Mucosa of stomach (tissue), 1 donor: ENCODE data around the gene MFSD11.
"Not testable (repeated sequence)": the region's sequence is repeated elsewhere in the genome, so short reads cannot be mapped to it uniquely, and the experiment has no call there.

Source experiments
- H3K27me3 ChIP-seq: one replicate; pipeline ENCODE4 v1.7.0; 2013; ENCODE audit warnings: mild to moderate bottlenecking, low read length; ENCODE audit not compliant: control insufficient read depth, insufficient read depth
- H3K36me3 ChIP-seq: one replicate; pipeline ENCODE4 v1.7.0; 2013; ENCODE audit warnings: low read length; ENCODE audit not compliant: control insufficient read depth, insufficient read depth
- H3K4me1 ChIP-seq: one replicate; pipeline ENCODE4 v1.7.0; 2013; ENCODE audit warnings: mild to moderate bottlenecking, low read length; ENCODE audit not compliant: control insufficient read depth, insufficient read depth
- H3K4me3 ChIP-seq: one replicate; pipeline ENCODE4 v1.7.0; 2013; ENCODE audit warnings: low read length
- H3K9ac ChIP-seq: one replicate; pipeline ENCODE4 v1.7.0; 2013; ENCODE audit warnings: mild to moderate bottlenecking, low read length, moderate library complexity
- H3K9me3 ChIP-seq: one replicate; pipeline ENCODE4 v1.7.0; 2013; ENCODE audit warnings: mild to moderate bottlenecking, low read length, moderate library complexity; ENCODE audit not compliant: control insufficient read depth
- donor health status: Pancreatic carcinoma.

Gene MFSD11

GRCh38 chr17:76712321-76712720 is 25.6 kb upstream of the MFSD11 start:
- peaks cover 19% of the 10 kb centered on the region for H3K4me1 ChIP-seq
- H3K4me3 ChIP-seq, H3K36me3 ChIP-seq, H3K27me3 ChIP-seq, H3K9ac ChIP-seq, H3K9me3 ChIP-seq: not testable (repeated sequence)

DNA sequence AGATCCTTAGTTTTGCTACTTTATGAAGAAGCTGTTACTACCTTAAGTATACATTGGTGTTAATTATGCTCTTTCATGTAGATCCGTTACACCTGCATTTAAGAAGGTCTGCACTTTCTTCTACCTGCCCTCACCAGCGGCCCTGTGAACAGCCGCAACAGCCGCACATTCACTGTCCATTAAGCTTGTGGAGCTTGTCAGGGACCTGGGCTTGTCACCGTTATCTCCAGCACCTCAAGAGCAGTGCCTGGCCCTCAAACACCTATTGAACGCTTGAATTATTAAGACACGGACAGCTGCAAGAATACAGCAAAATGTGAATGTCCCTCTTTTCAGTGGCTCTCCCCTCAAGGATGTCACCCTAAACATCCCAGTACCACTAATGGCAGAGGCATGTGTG is 24.2 kb upstream of the MFSD11 start:
- Histone ChIP-seq H3K9me3 (no peaks in the 10 kb centered on the region), H3K36me3 (peaks cover 4% of the 10 kb centered on the region), H3K27me3 (peaks cover 9% of the 10 kb centered on the region), H3K4me3 (no peak overlapping the region), H3K4me1 (peaks cover 16% of the 10 kb centered on the region), H3K9ac (no peak overlapping the region)

GRCh38 chr17:76714336-76714735 is 23.6 kb upstream of the MFSD11 start:
- H3K27me3 ChIP-seq = peaks cover 9% of the 10 kb centered on the region
- H3K4me1 ChIP-seq = peaks cover 11% of the 10 kb centered on the region
- no peaks in the 10 kb centered on the region for H3K9me3 ChIP-seq
- H3K36me3 ChIP-seq = peaks cover 4% of the 10 kb centered on the region
- H3K4me3 ChIP-seq = no peak overlapping the region
- H3K9ac ChIP-seq = no peak overlapping the region

GRCh38 chr17:76714822-76715495 is 23.0 kb upstream of the MFSD11 start:
- H3K27me3 ChIP-seq = peaks cover 3% of the 10 kb centered on the region
- peaks cover 4% of the 10 kb centered on the region for H3K36me3 ChIP-seq
- no peak overlapping the region for H3K9ac ChIP-seq
- H3K4me1 ChIP-seq = peaks cover 9% of the 10 kb centered on the region
- H3K9me3 ChIP-seq = no peaks in the 10 kb centered on the region
- H3K4me3 ChIP-seq = no peak overlapping the region

DNA sequence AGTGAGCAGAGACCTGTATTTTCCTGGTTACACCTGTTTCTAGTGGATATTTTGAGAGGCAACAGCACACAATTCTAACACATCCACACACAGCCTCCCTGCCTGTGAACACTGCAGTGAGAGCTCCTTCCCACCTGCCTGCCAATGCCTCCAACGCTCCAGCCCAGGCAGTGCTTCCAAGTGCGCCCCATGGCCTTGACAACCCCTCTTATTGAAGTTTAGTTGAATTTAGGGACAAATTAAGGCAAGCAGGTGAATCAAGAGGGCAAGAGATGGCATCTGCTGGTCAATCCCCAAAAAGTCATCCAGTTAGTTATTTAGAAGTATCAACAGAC is 22.5 kb upstream of the MFSD11 start:
- Histone ChIP-seq H3K9me3 (no peaks in the 10 kb centered on the region), H3K9ac (no peak overlapping the region), H3K4me3 (no peak overlapping the region), H3K27me3 (no peaks in the 10 kb centered on the region), H3K36me3 (peaks cover 7% of the 10 kb centered on the region), H3K4me1 (peaks cover 7% of the 10 kb centered on the region)

DNA sequence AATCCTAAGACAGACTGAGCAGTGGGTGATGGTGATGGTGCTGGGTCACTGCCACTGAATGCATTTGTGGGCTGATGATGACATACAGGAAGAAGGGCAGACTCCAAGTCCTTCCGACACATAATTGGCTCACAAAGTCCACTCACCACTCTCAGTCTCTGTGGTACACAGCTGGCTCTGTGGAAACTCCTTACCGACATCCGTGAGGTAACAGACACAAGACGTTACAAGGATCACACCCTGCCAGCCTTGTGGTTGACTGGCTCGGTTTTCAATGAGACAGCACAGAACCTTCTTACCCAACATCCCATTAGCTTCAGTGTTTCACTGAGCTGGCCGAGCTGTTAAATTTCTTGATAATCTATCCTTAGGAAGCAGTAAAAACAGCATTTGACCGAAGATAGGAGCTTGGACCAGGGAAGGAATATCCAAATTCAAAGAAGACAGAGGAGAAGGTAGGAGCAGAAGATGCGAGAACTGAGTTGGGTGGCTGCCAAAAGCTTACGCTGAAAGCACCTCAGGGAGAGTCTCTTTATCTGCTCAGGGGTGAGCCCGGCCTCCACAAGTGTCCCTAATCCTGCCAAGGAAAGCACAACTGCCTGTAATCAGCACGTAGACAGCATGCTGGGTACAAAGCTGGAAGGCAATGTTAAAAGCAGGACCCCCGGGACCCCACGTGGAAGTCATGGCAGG is 21.6 kb upstream of the MFSD11 start:
- Histone ChIP-seq H3K9ac (no peak overlapping the region), H3K36me3 (peaks cover 7% of the 10 kb centered on the region)

GRCh38 chr17:76716839-76717215 is 21.1 kb upstream of the MFSD11 start:
- H3K27me3 ChIP-seq = no peaks in the 10 kb centered on the region
- H3K9ac ChIP-seq = no peak overlapping the region
- peaks cover 7% of the 10 kb centered on the region for H3K36me3 ChIP-seq
- no peaks in the 10 kb centered on the region for H3K4me1 ChIP-seq
- H3K9me3 ChIP-seq = no peaks in the 10 kb centered on the region
- no peak overlapping the region for H3K4me3 ChIP-seq

More for the DNA sequence above, 21.6 kb upstream of the MFSD11 start:
- Histone ChIP-seq H3K4me1 (peaks cover 4% of the 10 kb centered on the region), H3K27me3 (no peaks in the 10 kb centered on the region), H3K4me3 (no peak overlapping the region), H3K9me3 (no peaks in the 10 kb centered on the region)

DNA sequence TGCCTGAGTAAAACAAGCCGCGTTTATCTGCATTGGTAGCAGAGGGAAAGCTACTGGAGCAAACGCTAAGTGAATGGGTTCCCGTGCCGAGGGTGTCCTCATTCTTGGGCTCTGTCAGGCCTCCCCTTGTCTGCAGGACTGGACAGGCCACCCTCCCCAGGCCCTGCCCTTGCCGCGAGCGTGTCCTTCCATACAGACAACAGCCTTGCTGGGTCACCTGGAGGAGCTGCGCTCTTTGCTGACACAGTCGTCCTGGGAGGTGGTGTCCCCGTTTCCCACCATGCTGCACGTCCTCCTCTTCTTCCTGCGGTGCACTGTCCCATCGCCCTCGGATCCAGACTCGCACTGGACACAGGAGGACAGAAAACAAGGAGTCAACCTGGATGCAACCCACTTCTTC is 19.4 kb upstream of the MFSD11 start:
- peaks cover 7% of the 10 kb centered on the region for H3K36me3 ChIP-seq
- no peak overlapping the region for H3K9ac ChIP-seq
- no peaks in the 10 kb centered on the region for H3K4me1 ChIP-seq
- no peak overlapping the region for H3K4me3 ChIP-seq
- H3K27me3 ChIP-seq = no peaks in the 10 kb centered on the region
- no peaks in the 10 kb centered on the region for H3K9me3 ChIP-seq

DNA sequence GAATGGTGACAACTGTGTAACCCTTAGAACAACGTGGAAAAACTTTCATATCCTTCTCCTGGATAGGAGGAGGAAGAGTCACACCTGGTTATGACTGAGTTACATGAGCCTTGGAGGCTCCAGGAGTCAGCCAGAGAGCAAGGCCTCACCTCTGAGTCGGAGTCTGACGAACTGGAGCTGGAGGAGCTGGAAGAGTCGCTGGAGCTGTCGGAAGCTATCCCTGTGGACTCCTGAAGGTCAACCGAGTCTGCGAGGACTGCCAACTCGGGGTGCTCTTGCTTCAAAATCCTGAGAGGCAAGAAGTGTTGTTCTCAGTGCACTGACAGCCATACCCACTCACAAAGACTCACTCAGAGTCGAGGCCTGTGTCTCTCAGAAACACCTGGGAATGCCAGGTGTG is 17.7 kb upstream of the MFSD11 start:
- H3K9me3 ChIP-seq = no peaks in the 10 kb centered on the region
- no peak overlapping the region for H3K9ac ChIP-seq
- H3K4me3 ChIP-seq = no peak overlapping the region
- H3K4me1 ChIP-seq = peaks cover 8% of the 10 kb centered on the region
- peaks cover 7% of the 10 kb centered on the region for H3K36me3 ChIP-seq
- no peaks in the 10 kb centered on the region for H3K27me3 ChIP-seq

GRCh38 chr17:76720941-76721340 is 17.0 kb upstream of the MFSD11 start:
- Histone ChIP-seq H3K9ac (no peak overlapping the region), H3K9me3 (no peaks in the 10 kb centered on the region), H3K4me1 (peaks cover 11% of the 10 kb centered on the region), H3K4me3 (no peak overlapping the region), H3K36me3 (peaks cover 7% of the 10 kb centered on the region), H3K27me3 (no peaks in the 10 kb centered on the region)

DNA sequence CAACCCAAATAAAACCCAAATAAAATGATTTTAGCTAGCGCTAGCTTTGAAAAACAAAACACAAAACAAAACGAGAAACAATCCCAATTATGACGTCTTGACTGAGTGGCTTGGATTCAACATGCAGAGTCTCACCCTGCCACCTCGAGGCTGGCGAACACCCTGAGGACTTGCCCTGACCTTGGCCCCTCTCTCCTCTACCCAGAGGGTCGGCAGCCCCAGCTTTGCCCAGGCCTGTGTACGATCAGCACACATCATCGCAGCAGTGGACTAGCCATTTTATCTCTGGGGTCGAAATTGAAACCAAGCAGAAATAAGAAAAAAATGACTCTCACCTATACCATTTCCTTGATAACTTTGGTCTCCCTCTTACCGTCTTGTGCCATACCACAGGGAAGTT is 16.5 kb upstream of the MFSD11 start:
- H3K9me3 ChIP-seq = no peaks in the 10 kb centered on the region
- H3K36me3 ChIP-seq = peaks cover 7% of the 10 kb centered on the region
- H3K27me3 ChIP-seq = no peaks in the 10 kb centered on the region
- H3K4me1 ChIP-seq = peaks cover 11% of the 10 kb centered on the region
- no peak overlapping the region for H3K9ac ChIP-seq
- no peak overlapping the region for H3K4me3 ChIP-seq

DNA sequence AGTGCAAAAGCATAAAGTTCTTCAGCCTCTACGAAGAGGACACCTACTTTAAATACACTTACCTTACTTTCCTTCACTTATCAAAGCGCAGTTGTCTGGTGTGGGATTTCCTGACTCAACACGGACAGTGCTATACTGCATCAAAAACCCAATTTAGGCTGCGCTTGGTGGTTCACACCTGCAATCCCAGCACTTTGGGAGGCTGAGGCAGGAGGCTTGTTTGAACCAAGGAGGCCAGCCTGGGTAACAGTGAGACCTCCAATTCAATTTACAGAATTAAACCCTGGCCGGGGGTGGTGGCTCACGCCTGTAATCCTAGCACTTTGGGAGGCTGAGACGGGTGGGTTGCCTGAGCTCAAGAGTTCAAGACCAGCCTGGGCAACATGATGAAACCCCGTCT is 15.6 kb upstream of the MFSD11 start:
- Histone ChIP-seq H3K9ac (no peak overlapping the region), H3K36me3 (peaks cover 5% of the 10 kb centered on the region)

More for the DNA sequence above, 15.6 kb upstream of the MFSD11 start:
- peaks cover 11% of the 10 kb centered on the region for H3K4me1 ChIP-seq
- no peaks in the 10 kb centered on the region for H3K9me3 ChIP-seq
- no peak overlapping the region for H3K4me3 ChIP-seq
- H3K27me3 ChIP-seq = no peaks in the 10 kb centered on the region
